K562 (cell line): ENCODE data around the gene RBMS3. TPM values are rescaled to one million over a fixed set of nuclear protein-coding genes. Genes with fewer than 3 reads are reported as not detected.

ENCODE experiments used
- ATAC-seq: fragments of 200-7000 bp; cut with Tn5 transposase; 3 replicates; pipeline ENCODE4 v1.9.1; 2020; ENCODE audit warnings: moderate library complexity
- BruUV-seq: library from RNA; stranded (reverse); fragments of 400-500 nt; replicated peaks from 2 replicates; lab custom pipeline; 2021; lab: Mats Ljungman, UMichigan
- CTCF ChIA-PET: fragments of 300-600 bp; formaldehyde crosslinking; extraction: SDS; loops from one replicate; lab custom pipeline; 2021; ENCODE audit warnings: low intra/inter-chr PET ratio; lab: Yijun Ruan, JAX
- POLR2A ChIA-PET: fragments of 300-600, 350-650 bp; sonication (Branson Sonifier 250); formaldehyde crosslinking; extraction: SDS; loops from one replicate; lab custom pipeline; 2021; ENCODE audit warnings: antibody characterized with exemption, inconsistent platforms; lab: Yijun Ruan, JAX
- DNase-seq, 4 experiments: peaks; one replicate each; pipeline versions ENCODE4 v3.0.0 to v3.0.0-alpha.2; 2011 to 2018; ENCODE audit warnings: low spot score in 3 of 4, mixed read lengths in 3 of 4; ENCODE audit errors: extremely low read depth in 1 of 4
- FAIRE-seq: peaks from 2 replicates; lab custom pipeline; 2011; peaks lifted over from hg19 to GRCh38; lab: Jason Lieb, UNC
- H2AFZ ChIP-seq: 2 replicates; pipeline ENCODE4 v1.6.0; 2011; ENCODE audit warnings: low read depth, low read length, control low read depth, inconsistent platforms
- H3K27ac ChIP-seq: fragments of 200-600 bp; 3 replicates; pipeline ENCODE4 v1.8.0; 2011; ENCODE audit warnings: low read depth, mild to moderate bottlenecking, control low read depth, inconsistent platforms, low read length, moderate library complexity, mixed read lengths; ENCODE audit errors: extremely low read depth
- H3K27me3 ChIP-seq, 2 experiments: fragments of 300-600 bp in 1 of 2; 2 replicates in 1 of 2; 3 replicates in 1 of 2; pipeline versions ENCODE4 v1.6.0 to v1.8.0; 2011; ENCODE audit warnings: inconsistent platforms in 2 of 2, low read length in 2 of 2, mild to moderate bottlenecking in 1 of 2, mixed read lengths in 1 of 2, moderate library complexity in 1 of 2; ENCODE audit not compliant: control insufficient read depth in 2 of 2, insufficient read depth in 2 of 2
- H3K36me3 ChIP-seq: fragments of 300-600 bp; 3 replicates; pipeline ENCODE4 v1.8.0; 2011; ENCODE audit warnings: mild to moderate bottlenecking, low read length, inconsistent platforms; ENCODE audit not compliant: control insufficient read depth, insufficient read depth
- H3K4me1 ChIP-seq, 2 experiments: fragments of 200-600 bp in 1 of 2; replicated peaks in 1 of 2; 2 replicates in 1 of 2; 3 replicates in 1 of 2; pipeline versions ENCODE4 v1.5.1 to v1.8.0; 2011; ENCODE audit warnings: inconsistent platforms in 2 of 2, low read length in 2 of 2, mild to moderate bottlenecking in 1 of 2, mixed read lengths in 1 of 2, moderate library complexity in 1 of 2; ENCODE audit not compliant: control insufficient read depth in 2 of 2, insufficient read depth in 2 of 2
- H3K4me2 ChIP-seq: 2 replicates; pipeline ENCODE4 v1.6.1; 2011; ENCODE audit warnings: low read length, control low read depth, inconsistent platforms, mixed read lengths; ENCODE audit not compliant: insufficient read depth
- H3K4me3 ChIP-seq: fragments of 200-600 bp; sonication (generic), shearing (Covaris generic); 2 replicates; pipeline ENCODE4 v1.5.1; 2016; ENCODE audit warnings: control low read depth, inconsistent platforms
- H3K79me2 ChIP-seq: fragments of 200-600 bp; 3 replicates; pipeline ENCODE4 v1.8.0; 2011; ENCODE audit warnings: low read length, inconsistent platforms; ENCODE audit not compliant: control insufficient read depth, insufficient read depth
- H3K9ac ChIP-seq, 2 experiments: 2 replicates each; pipeline versions ENCODE4 v1.6.0 to v1.6.1; 2011; ENCODE audit warnings: low read depth in 2 of 2, low read length in 2 of 2, control low read depth in 1 of 2, inconsistent platforms in 1 of 2, mild to moderate bottlenecking in 1 of 2, mixed read lengths in 1 of 2; ENCODE audit not compliant: insufficient read depth in 1 of 2
- H3K9me1 ChIP-seq: one replicate; pipeline ENCODE4 v1.6.0; 2011; ENCODE audit warnings: inconsistent platforms, mild to moderate bottlenecking, low read length, moderate library complexity; ENCODE audit not compliant: control insufficient read depth, insufficient read depth
- H3K9me3 ChIP-seq: replicated peaks from 2 replicates; pipeline ENCODE4 v1.5.1; 2011; ENCODE audit warnings: low read depth, low read length, inconsistent platforms; ENCODE audit not compliant: control insufficient read depth, insufficient read depth
- H4K20me1 ChIP-seq: replicated peaks from 2 replicates; pipeline ENCODE4 v1.6.1; 2011; ENCODE audit warnings: low read length, inconsistent platforms, mixed read lengths; ENCODE audit not compliant: control insufficient read depth, insufficient read depth
- BCLAF1 ChIP-seq, 2 experiments: fragments of 450-650 bp in 1 of 2; IDR thresholded peaks; 2 replicates each; pipeline ENCODE4 v1.6.1; 2011 to 2017; ENCODE audit warnings: low read depth in 2 of 2, antibody characterized with exemption in 1 of 2, borderline replicate concordance in 1 of 2, low read length in 1 of 2, mild to moderate bottlenecking in 1 of 2, mixed read lengths in 1 of 2; ENCODE audit not compliant: control insufficient read depth in 1 of 2
- DPF2 ChIP-seq: fragments of 450-650 bp; IDR thresholded peaks from 2 replicates; pipeline ENCODE4 v1.6.1; 2016
- EP400 ChIP-seq: fragments of 450-650 bp; IDR thresholded peaks from 2 replicates; pipeline ENCODE4 v1.6.1; 2017; ENCODE audit warnings: antibody characterized with exemption, mild to moderate bottlenecking, moderate library complexity
- KHSRP ChIP-seq: fragments of 450-650 bp; IDR thresholded peaks from 2 replicates; pipeline ENCODE4 v1.6.1; 2017
- MCM5 ChIP-seq: fragments of 450-650 bp; IDR thresholded peaks from 2 replicates; pipeline ENCODE4 v1.6.1; 2016; ENCODE audit warnings: low read depth
- NR2F6 ChIP-seq: fragments of 450-650 bp; formaldehyde crosslinking; IDR thresholded peaks from 2 replicates; pipeline ENCODE4 v1.4.0; 2020; ENCODE audit warnings: mild to moderate bottlenecking
- RFX7 ChIP-seq: fragments of 250-450 bp; sonication (Bioruptor Pico); IDR thresholded peaks from 2 replicates; pipeline ENCODE4 v1.5.1; 2021; ENCODE audit warnings: mild to moderate bottlenecking
- ZNF707 ChIP-seq: fragments of 250-450 bp; sonication (Bioruptor Pico); conservative IDR thresholded peaks from 2 replicates; pipeline ENCODE4 v1.8.0; 2022; ENCODE audit warnings: inconsistent platforms, mild to moderate bottlenecking, moderate library complexity
- WGBS: fragments of 100-300 bp; shearing (Covaris generic); methylation state at CpG from one replicate; pipeline ENCODE4 v1.1.6; 2016; ENCODE audit warnings: low coverage, mixed read lengths; ENCODE audit not compliant: insufficient coverage; ENCODE audit errors: missing lambda C conversion rate; 5-methylcytosine and 5-hydroxymethylcytosine counted together
- in situ Hi-C: fragments of 300-500 bp; cut with MboI; formaldehyde crosslinking; loops from 4 replicates; pipeline ENCODE4 v1.15.0; 2018; ENCODE audit warnings: inconsistent platforms, mixed read lengths
- intact Hi-C: fragments of 100-400 bp; cut with micrococcal nuclease; formaldehyde crosslinking; loops from 2 replicates; pipeline ENCODE4 v1.14.2; 2022
- polyA plus RNA-seq, 8 experiments: library from polyadenylated mRNA; depleted of rRNA in 4 of 8; stranded (reverse) in 5 of 8; unstranded in 3 of 8; fragments of >200 nt; fragmentation: Nextera tagmentation in 2 of 8; fragmentation: Illumina TruSeq in 1 of 8; extraction: Ambion mirVana in 2 of 8; extraction: Trizol in 1 of 8; gene quantifications; 2 replicates each; pipeline versions ENCODE4 v1.2.1 to v1.2.3, GENCODE V29; 2011 to 2014; ENCODE audit warnings: inconsistent platforms in 1 of 8, missing spikeins in 1 of 8
- total RNA-seq, 7 experiments: library from RNA; depleted of rRNA in 6 of 7; stranded (reverse); fragments of >200 nt in 6 of 7; fragmentation: Illumina TruSeq in 2 of 7; extraction: Trizol in 2 of 7; gene quantifications; 2 replicates each; pipeline versions ENCODE4 v1.2.1 to v1.2.3, GENCODE V29; 2011 to 2021; ENCODE audit warnings: low replicate concordance in 1 of 7

RBMS3 gene
- total and polyA plus RNA-seq, 9 of the 15 experiments (the other 6 are each of a cell fraction or from before 2014, with no cell fraction given) = 0.20 TPM; not detected in 8

GRCh38 chr3:29279806-29280205, 1.1 kb upstream of the RBMS3 start:
- no peaks in the 10 kb centered on the region; the same call in 1 of the 2 replicates for H3K9me3 ChIP-seq
- no TSS peak for BruUV-seq
- H3K9ac ChIP-seq = no peak overlapping the region
- no peak overlapping the region for H3K4me3 ChIP-seq
- TF ChIP-seq RFX7 (CRISPR knock-in tag) (no peak), DPF2 (no peak), MCM5 (no peak), EP400 (no peak), KHSRP (no peak), NR2F6 (CRISPR knock-in tag) (no peak), BCLAF1 (IDR thresholded peaks at IDR 0.05; ENCODE audit: borderline replicate concordance in 1 of 2, control insufficient read depth in 1 of 2, low read depth in 2 of 2, low read length in 1 of 2) (no peak), ZNF707 (no peak)
- H3K79me2 ChIP-seq = no peaks in the 10 kb centered on the region
- intact Hi-C loops (no loop called here), in situ Hi-C loops (no loop called here)
- H3K4me2 ChIP-seq = no peak overlapping the region
- H3K4me1 ChIP-seq = no peaks in the 10 kb centered on the region
- under 1% methylated on average over 8 of the region's 8 CpGs for WGBS
- DNase-seq (no peak), ATAC-seq (no peak), FAIRE-seq (no peak)
- H3K9me1 ChIP-seq = no peaks in the 10 kb centered on the region
- ChIA-PET CTCF (no interaction called here), POLR2A (no interaction called here)
- no peak overlapping the region for H3K27ac ChIP-seq
- H4K20me1 ChIP-seq = no peaks in the 10 kb centered on the region
- no peak overlapping the region for H2AFZ ChIP-seq
- H3K36me3 ChIP-seq = no peaks in the 10 kb centered on the region
- no peaks in the 10 kb centered on the region for H3K27me3 ChIP-seq
